ENCODE measurements around the gene RRAD. TPM values are rescaled to one million over a fixed set of nuclear protein-coding genes. Genes with fewer than 3 reads are reported as not detected.

RRAD gene
- total RNA-seq, 1 experiment from 2014 or later = 4.3 TPM

DNA sequence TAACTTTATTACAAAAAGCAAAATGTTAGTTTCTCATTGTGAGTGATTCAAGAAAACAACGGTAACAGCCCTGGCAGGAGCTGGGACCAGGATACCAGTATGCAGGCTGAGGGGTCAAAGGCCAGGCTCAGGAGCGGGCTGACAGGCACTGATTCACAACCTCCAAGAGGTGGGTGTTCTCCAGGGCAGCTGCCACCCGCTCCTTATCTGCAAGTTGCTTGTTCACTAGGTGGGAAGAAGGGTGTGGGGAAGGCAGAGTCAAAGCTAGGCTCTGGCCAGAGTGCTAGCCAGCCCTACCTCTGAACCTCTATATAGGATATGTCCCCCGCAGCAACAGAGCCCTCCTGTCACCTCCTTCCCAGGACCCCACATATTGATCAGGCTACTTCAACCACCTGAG lies 6.7 kb upstream of the RRAD start:
- no peak overlapping the region for H3K4me3 ChIP-seq (ENCODE audit: low read depth in 2 of 2, low read length in 2 of 2)
- no peak for DNase-seq (ENCODE audit: low read depth, low spot score)
- peaks cover 3% of the 10 kb centered on the region for H3K4me1 ChIP-seq (ENCODE audit: control insufficient read depth, insufficient read depth, low read length)
- ChIA-PET POLR2A (no interaction called here), CTCF (no interaction called here)
- peaks cover 8% of the 10 kb centered on the region; the same call in 1 of the 2 replicates for H3K36me3 ChIP-seq (ENCODE audit: control insufficient read depth, insufficient read depth, low read length)
- H3K27me3 ChIP-seq (ENCODE audit: control insufficient read depth, insufficient read depth, low read length) = no peaks in the 10 kb centered on the region
- in situ Hi-C loops (cut with HindIII; ENCODE audit: low pct_unique_long_range_greater_than_20kb, low sequenced_read_pairs) = no loop called here
- no peaks in the 10 kb centered on the region for H3K9me3 ChIP-seq (ENCODE audit: control insufficient read depth, insufficient read depth, low read depth, low read length)
- intact Hi-C loops (cut with micrococcal nuclease; ENCODE audit: unreplicated experiment) = no loop called here
- TF ChIP-seq TCF7L2 (IDR thresholded peaks at IDR 0.05; ENCODE audit: low read depth, low read length) (no peak), REST (IDR thresholded peaks at IDR 0.05; ENCODE audit: insufficient read depth in 1 of 2, low read depth in 2 of 2, low read length in 1 of 2) (no peak), CTCF (IDR thresholded peaks at IDR 0.05) (no peak), POLR2AphosphoS5 (IDR thresholded peaks at IDR 0.05; ENCODE audit: low read depth, low read length) (no peak), SIN3A (IDR thresholded peaks at IDR 0.05; ENCODE audit: borderline replicate concordance, insufficient read depth, low read depth, low read length) (no peak)
- no peak for ATAC-seq
- H3K27ac ChIP-seq (ENCODE audit: low read length) = no peak overlapping the region
- BruUV-seq (replicated peaks) = no TSS peak

DNA sequence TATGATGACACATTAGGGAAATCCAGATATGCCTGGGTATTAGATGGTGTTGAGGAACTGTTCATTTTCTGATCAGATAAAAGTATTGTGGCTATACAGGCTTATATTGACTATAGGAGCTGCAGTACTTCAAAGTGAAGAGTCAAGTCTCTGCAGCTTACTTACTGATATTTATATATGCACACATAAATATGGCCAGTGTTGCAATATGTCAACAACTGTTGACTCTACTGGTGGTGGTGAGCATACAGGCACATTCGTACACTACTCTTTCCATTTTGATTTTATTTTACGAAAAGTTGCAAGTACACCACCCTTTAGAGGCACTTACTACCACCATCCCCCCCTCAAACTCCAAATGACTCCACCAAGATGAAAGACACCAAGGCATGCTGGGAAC lies 6.3 kb upstream of the RRAD start:
- CTCF ChIA-PET = no interaction called here
- in situ Hi-C loops (cut with HindIII; ENCODE audit: low pct_unique_long_range_greater_than_20kb, low sequenced_read_pairs) (no loop called here), intact Hi-C loops (cut with micrococcal nuclease; ENCODE audit: unreplicated experiment) (no loop called here)
- no peaks in the 10 kb centered on the region for H3K27me3 ChIP-seq (ENCODE audit: control insufficient read depth, insufficient read depth, low read length)
- BruUV-seq (replicated peaks) = no TSS peak
- H3K4me1 ChIP-seq (ENCODE audit: control insufficient read depth, insufficient read depth, low read length) = peaks cover 3% of the 10 kb centered on the region
- peaks cover 8% of the 10 kb centered on the region; the same call in 1 of the 2 replicates for H3K36me3 ChIP-seq (ENCODE audit: control insufficient read depth, insufficient read depth, low read length)
- H3K27ac ChIP-seq (ENCODE audit: low read length) = no peak overlapping the region
- H3K4me3 ChIP-seq (ENCODE audit: low read depth in 2 of 2, low read length in 2 of 2) = no peak overlapping the region
- no peak for TF ChIP-seq SIN3A (IDR thresholded peaks at IDR 0.05; ENCODE audit: borderline replicate concordance, insufficient read depth, low read depth, low read length)
- TF ChIP-seq TCF7L2 (IDR thresholded peaks at IDR 0.05; ENCODE audit: low read depth, low read length) = no peak
- no peak for TF ChIP-seq CTCF (IDR thresholded peaks at IDR 0.05)
- ATAC-seq (no peak), DNase-seq (ENCODE audit: low read depth, low spot score) (no peak)
- H3K9me3 ChIP-seq (ENCODE audit: control insufficient read depth, insufficient read depth, low read depth, low read length) = no peaks in the 10 kb centered on the region
- POLR2A ChIA-PET = no interaction called here

All from Panc1 (cell line).